DOHH2 (cell line): ENCODE measurements around the gene HOXB3.

ENCODE experiments used
- EZH2phosphoT487 ChIP-seq: fragments of 200-600 bp; sonication (generic); IDR thresholded peaks from 2 replicates; pipeline ENCODE4 v1.6.1; 2017; ENCODE audit warnings: borderline replicate concordance, mild to moderate bottlenecking, antibody characterized with exemption, low read length, moderate library complexity, mixed read lengths
- TF ChIP-seq, protein P1 (sequence below): fragments of 200-600 bp; sonication (generic); IDR thresholded peaks from one replicate; pipeline ENCODE4 v1.5.1; 2014; ENCODE audit warnings: antibody characterized with exemption, mild to moderate bottlenecking, low read depth, low read length; ENCODE audit not compliant: poor library complexity, severe bottlenecking

DNA sequence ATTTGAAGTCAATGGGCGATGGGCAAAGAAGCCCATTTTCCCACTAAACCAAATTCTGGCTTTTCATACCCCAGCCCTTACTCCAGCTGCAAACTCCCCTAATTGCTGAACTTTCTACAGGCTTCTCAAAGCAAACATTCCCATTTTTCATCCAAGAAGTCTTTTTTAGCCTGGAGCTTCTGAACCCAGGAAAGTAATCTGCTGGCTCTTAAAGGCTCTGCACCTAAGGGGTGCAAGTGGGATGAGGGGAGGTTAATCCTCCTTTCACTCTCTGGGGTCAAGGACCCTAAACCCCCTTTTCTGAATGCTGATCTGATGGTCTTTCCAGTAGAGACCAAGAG, 18.4 kb upstream of the HOXB3 start:
- TF ChIP-seq, protein P1, sequence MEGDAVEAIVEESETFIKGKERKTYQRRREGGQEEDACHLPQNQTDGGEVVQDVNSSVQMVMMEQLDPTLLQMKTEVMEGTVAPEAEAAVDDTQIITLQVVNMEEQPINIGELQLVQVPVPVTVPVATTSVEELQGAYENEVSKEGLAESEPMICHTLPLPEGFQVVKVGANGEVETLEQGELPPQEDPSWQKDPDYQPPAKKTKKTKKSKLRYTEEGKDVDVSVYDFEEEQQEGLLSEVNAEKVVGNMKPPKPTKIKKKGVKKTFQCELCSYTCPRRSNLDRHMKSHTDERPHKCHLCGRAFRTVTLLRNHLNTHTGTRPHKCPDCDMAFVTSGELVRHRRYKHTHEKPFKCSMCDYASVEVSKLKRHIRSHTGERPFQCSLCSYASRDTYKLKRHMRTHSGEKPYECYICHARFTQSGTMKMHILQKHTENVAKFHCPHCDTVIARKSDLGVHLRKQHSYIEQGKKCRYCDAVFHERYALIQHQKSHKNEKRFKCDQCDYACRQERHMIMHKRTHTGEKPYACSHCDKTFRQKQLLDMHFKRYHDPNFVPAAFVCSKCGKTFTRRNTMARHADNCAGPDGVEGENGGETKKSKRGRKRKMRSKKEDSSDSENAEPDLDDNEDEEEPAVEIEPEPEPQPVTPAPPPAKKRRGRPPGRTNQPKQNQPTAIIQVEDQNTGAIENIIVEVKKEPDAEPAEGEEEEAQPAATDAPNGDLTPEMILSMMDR, result no peak
- no peak for TF ChIP-seq EZH2phosphoT487
